ENCODE measurements around the gene GIT1.

GRCh38 chr17:29586676-29587469 is 2.6 kb downstream of the GIT1 start:
- no peak for TF ChIP-seq POLR2AphosphoS5 (IDR thresholded peaks at IDR 0.05; ENCODE audit: insufficient read depth, low read depth, low read length)
- TF ChIP-seq MYC (IDR thresholded peaks at IDR 0.05; ENCODE audit: low read depth, low read length): no peak
- TF ChIP-seq, protein P1, sequence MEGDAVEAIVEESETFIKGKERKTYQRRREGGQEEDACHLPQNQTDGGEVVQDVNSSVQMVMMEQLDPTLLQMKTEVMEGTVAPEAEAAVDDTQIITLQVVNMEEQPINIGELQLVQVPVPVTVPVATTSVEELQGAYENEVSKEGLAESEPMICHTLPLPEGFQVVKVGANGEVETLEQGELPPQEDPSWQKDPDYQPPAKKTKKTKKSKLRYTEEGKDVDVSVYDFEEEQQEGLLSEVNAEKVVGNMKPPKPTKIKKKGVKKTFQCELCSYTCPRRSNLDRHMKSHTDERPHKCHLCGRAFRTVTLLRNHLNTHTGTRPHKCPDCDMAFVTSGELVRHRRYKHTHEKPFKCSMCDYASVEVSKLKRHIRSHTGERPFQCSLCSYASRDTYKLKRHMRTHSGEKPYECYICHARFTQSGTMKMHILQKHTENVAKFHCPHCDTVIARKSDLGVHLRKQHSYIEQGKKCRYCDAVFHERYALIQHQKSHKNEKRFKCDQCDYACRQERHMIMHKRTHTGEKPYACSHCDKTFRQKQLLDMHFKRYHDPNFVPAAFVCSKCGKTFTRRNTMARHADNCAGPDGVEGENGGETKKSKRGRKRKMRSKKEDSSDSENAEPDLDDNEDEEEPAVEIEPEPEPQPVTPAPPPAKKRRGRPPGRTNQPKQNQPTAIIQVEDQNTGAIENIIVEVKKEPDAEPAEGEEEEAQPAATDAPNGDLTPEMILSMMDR (IDR thresholded peaks at IDR 0.05; ENCODE audit: extremely low read depth in 1 of 2, insufficient read depth in 1 of 2, low read depth in 1 of 2, low read length in 2 of 2): no peak
- TF ChIP-seq, protein P2, sequence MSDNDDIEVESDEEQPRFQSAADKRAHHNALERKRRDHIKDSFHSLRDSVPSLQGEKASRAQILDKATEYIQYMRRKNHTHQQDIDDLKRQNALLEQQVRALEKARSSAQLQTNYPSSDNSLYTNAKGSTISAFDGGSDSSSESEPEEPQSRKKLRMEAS (IDR thresholded peaks at IDR 0.05; ENCODE audit: insufficient read depth, insufficient read length): no peak
- no peak for TF ChIP-seq EZH2 (IDR thresholded peaks at IDR 0.05; ENCODE audit: borderline replicate concordance, low read depth, low read length, severe bottlenecking)
